Hematopoietic multipotent progenitor cell treated with erythropoietin and hydrocortisone succinate and interleukin-3 and kit ligand, for 8 days (in vitro differentiated cells): ENCODE measurements around the gene C10orf71.

Source experiments
- DNase-seq: peaks from one replicate; pipeline ENCODE4 v3.0.0-alpha.2; 2015

C10orf71 gene

DNA sequence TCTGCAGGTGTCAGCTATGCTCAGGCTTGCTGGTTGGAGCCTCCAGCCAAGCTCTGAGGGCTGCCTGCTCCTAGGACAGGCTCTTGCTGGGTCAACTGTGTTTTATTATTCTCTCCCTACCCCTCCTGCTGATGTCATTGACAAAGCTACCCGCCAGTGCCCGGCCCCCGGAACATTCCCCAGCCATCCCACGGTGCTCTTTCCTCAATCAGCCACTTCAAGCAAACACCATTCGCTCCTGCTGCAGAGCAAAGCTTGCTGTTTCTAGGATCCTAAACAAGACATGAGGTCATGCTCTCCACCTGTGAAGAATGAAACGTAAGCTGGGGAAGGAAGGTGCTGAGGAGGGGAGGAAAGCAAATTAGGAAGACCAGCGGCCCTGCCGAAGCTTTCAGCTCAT is 2.1 kb upstream of the C10orf71 start:
- no peak for DNase-seq

GRCh38 chr10:49297818-49298670 is 926 bp upstream of the C10orf71 start:
- DNase-seq = no peak

GRCh38 chr10:49298671-49298982 is 343 bp upstream of the C10orf71 start:
- DNase-seq = no peak

GRCh38 chr10:49299816-49300139 is 808 bp downstream of the C10orf71 start:
- no peak for DNase-seq

DNA sequence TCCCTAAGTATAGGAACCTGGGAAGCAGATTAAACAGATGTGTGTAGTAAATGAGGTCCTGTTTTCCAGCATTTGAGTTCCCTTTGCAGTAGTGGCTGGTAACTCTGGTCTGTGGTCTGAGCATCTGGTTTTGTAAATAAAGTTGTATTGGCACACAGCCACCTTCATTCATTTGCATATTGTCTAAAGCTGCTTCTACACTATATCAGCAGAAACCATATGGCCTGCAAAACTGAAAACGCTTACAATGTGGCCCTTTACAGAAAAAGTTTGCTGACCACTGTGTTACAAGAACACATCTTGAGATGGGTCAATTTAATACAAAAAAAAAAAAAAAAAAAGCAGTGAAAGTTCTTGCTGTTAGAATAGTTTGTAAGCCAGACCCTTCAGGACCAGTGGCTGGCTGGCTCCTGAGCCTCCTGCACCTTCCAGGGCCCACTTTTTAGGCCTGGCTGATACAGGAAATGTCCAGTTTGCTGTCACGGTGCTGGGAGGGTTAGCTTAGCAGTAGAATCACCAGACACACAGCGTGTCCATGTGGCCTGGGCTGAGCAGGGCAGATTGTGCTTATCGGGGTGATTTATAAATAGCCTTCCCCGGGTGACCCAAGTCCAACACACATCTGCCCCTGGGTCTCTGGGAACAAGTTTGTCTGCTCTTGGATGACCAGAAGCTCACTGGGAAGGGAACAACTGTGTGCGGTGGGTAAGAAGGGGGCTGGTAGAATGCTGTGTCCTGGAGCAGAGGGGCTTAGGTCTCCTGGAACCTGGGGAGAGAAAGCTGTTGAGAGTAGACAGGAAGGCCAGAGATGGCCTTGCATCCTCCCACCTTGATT is 1.4 kb downstream of the C10orf71 start:
- peak; percentile 51 for DNase-seq

- DNase-seq = no peak
Measured at GRCh38 chr10:49301302-49301701, 2.3 kb downstream of the C10orf71 start.

GRCh38 chr10:49302088-49302487 is 3.1 kb downstream of the C10orf71 start:
- no peak for DNase-seq

DNA sequence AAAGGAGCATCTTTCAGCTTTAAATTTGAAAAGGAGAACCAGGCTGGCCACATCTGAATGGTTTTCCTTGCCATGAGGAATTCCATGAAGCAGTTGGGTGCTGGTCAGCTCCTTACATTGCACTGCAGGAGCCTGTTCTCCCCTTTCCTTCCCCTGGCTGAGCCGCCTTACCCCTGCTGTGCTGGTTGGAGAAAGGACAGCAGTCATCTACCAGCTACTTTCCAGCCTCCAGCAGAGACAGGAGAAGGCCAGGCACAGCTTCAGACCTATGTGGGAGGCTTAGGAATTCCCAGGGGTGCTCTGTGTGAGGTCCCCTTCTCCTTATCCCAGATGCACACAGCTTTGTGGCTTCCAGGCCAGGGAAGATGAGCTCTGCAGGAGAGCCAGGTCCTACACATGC is 4.7 kb downstream of the C10orf71 start:
- DNase-seq = no peak

DNA sequence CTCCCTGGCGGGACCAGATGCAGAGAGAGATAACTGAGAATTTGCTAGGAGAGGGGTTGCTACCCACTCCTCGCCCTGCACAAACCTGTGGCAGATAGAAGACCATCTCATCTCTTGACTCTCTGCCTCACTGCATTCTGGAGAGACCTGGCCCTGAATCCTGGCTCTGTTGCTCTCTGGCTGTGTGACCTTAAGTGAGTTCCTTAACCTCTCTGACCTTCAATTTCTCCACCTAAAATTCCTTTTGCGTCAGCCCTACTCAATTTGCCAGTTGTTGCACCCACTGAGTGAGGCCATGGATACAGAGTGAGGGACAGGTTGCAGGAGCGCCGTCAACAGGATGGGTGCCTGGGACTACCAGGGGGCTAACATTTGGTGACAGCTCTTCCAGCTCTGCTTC is 5.2 kb downstream of the C10orf71 start:
- no peak for DNase-seq

DNA sequence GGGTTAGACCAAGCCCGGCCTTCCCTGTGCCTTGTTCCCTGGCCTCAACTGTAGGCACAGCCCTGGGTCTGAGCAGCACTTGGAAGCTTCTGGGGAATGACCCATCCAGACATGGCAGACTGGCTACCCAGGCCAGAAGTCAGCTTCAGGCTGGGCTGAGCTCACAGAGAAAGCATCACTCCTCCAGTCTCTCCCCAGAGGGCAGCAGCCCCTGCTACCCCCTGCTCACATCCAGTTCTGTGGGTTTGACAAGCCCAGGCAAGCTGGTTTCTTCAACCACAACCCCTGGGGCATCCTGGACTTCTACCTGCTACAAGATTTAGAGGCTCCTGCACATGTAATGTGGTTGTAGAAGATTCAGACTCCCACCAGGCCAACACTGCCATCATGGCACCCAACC is 9.0 kb downstream of the C10orf71 start:
- DNase-seq = no peak

DNA sequence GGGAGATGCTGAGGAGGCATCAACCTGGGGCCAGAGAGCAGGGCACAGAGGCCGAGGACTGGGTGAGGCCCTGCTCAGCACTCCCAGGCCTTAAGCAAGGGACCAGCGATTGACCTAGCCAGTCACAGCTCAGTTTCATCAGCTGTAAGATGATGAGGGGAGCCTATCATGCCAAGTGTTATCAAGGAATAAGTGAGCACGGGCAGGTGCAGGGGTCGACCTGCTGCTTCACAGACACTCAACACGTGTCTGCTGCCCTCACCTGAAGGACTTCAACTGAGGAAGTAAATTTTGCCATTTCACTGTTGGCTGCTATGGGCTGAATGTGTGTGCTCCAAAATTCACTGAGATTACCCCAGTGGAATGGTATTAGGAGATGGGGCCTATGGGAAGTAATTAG is 9.9 kb downstream of the C10orf71 start:
- DNase-seq = no peak

DNA sequence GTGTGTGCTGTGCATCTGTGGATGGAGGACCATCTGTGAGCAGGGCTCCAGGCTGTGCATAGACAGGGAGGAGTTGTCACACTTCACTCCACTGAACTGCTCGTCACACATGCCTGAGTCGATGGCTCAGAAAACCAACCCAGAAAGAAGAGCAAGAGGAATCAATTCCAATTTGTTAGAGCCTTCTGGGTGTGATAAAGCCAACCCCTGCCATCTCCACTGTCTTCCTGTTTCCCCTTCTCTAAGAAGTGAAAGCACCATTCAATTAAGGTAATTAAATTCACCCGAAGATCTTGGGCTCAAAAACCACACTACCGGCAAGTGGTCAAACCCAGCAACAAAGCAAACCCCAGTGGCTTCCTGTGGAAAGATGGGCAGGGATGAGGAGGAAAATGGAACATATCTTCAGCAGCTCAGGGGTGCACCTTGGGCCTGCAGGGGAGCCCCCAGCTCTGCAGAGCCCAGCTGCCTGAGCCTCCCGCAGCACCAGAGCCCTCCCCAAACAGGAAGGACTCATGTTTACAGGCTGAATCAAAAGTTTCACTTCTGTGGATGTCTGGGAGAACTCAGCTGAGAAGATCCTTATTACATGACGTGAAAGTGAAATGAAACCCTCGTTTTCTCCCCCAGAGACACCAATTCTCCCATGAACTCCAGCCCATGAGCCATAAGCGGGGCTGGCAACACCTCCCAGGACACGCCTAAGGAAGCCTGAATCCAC is 10.9 kb downstream of the C10orf71 start:
- no peak for DNase-seq

- no peak for DNase-seq
Measured at GRCh38 chr10:49310460-49310859, 11.5 kb downstream of the C10orf71 start.

GRCh38 chr10:49310901-49311554 is 12.1 kb downstream of the C10orf71 start:
- DNase-seq = no peak

DNA sequence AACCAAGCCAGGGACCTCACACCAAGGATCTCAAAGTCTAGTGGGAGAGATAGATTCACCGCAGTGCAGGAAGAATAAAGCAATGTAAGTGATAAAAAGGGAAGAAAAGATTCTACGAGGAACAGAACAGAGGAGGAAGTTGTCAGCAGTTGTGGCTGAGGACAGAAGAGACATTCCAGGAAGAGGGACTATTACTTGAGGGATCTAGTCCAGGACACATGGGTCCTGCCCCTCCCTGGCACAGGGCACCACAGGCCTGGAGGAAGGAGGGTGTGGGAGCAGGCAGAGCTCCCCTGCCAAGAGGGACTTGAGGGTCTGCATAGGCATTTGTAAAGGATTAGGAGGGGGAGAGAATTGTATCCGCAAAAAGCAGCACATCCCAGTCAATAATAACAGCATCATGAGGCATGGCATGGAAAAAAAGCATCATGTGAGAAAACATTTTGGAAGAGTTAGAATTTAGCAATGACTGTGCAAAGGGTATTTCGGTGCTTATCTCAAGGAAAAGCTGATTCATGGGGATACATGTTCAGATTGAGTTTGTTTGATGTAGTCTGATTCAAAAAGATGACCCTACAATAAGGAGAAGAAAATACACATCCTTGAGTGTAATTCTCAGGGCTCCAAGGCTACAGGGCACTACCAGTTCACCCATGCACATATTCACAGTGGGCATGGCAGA is 12.7 kb downstream of the C10orf71 start:
- DNase-seq = no peak

DNA sequence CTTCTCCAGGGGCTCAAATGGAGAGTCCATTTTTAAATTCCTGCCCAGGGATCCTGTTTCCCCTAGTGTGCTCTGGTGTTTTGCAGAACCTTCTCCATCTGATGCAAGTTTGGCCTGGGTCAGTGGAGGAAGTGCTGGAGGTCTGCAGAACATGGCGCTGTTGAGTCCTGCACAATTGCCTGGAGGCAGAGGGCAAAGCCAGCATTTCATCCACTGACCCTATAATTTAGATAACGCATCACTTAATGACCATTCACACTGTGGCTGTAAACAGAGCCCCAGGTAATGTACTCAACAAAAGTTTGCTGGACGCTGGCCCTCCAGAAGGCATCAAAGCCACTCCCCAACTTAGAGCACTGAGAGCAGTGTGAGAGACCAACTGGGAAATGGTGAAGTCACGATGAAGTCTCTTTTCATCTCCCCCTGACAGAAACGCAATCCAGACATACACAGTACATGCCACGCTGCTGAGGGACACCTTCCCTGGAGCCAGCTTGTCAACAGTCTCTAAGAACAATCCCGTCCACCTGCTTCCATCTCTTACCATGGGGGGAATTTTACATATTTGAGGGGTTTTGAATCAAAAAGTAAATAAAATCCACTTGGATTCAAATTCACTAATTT is 13.4 kb downstream of the C10orf71 start:
- no peak for DNase-seq

DNA sequence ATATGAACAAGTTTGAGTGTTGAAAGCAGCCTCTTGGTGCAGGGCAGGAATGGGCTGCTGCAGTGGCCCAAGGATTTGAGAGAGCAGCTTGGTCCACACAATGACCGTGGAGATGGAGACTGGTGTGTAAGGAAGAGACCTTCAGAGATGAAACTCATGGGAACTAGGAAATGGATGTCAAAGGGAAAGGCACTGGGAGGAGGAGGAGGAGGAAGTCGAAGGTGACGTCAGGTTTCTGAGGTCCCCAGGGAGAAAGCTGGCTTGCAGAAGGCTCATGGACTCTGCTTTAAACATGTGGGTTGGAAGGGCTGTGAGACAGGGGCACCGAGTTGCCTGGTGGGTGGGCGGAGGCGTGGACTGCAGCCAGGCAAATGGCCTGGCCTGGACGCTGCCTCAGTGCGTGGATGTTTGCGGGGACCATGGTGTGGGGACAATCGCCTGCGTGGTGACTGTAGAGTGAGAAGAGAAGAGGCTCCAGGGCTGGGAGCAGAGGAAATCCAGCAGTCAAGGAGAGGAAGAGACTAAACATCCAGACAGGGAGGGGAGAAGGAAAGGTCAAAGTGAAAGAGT is 14.6 kb downstream of the C10orf71 start:
- no peak for DNase-seq

DNA sequence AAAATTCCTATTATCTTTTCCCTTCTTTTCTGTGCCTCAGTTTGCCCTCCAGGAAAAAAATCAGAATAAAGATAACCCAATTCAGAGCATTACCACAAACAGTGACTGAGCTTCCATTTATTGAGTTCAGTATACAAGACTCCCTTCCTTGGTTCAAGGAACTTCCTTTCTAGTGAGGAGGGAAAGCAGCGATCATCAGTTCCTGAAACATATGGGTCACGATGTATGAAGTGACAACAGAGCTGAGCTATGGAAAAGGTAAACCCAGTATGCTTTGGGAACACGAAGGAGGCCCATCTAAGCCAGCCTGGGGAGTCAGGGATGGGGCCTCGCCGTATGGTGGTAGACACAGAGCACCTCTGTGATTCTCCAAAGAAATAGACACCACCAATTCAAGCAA is 15.8 kb downstream of the C10orf71 start:
- DNase-seq = no peak

- no peak for DNase-seq
Measured at GRCh38 chr10:49318028-49318427, 19.1 kb downstream of the C10orf71 start.

DNA sequence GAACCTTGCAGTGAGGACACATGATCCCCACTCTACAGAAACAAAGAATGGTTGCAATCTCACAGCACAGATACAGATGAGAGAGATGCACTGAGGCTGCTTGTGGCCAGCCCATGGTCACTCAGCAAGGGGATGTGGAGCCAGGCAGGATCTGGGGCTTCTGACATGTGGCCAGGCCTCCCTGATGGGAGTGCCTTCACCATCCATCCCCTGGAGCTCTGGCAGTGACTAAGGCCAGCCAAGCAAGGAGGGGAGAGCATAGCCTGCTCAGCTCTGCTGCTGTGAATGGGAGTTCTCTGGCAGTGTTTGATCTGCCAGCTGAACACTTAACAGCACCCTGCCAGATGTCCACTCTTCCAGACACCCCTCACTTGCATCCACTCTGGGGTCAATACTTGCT is 19.8 kb downstream of the C10orf71 start:
- DNase-seq = no peak

- no peak for DNase-seq
Measured at GRCh38 chr10:49319206-49319605, 20.2 kb downstream of the C10orf71 start.

- DNase-seq = no peak
Measured at GRCh38 chr10:49320191-49320590, 21.2 kb downstream of the C10orf71 start.
